SK-N-SH (cell line): Measurements from ENCODE around the gene SLAIN1. TPM values are rescaled to one million over a fixed set of nuclear protein-coding genes. Genes with fewer than 3 reads are reported as not detected.

Experiments
- CTCF ChIA-PET: fragments of 300-600, 350-600 bp; formaldehyde crosslinking; extraction: SDS; loops from one replicate; lab custom pipeline; 2021; lab: Yijun Ruan, JAX
- POLR2A ChIA-PET: fragments of 350-600 bp; sonication (Branson Sonifier 250); formaldehyde crosslinking; extraction: SDS; loops from one replicate; lab custom pipeline; 2020; ENCODE audit warnings: antibody characterized with exemption, inconsistent platforms; lab: Yijun Ruan, JAX
- DNase-seq: peaks from one replicate; pipeline ENCODE4 v3.0.0; 2012
- H2AFZ ChIP-seq: fragments of 200-600 bp; sonication (generic); 2 replicates; pipeline ENCODE4 v1.8.1; 2016; ENCODE audit warnings: antibody characterized with exemption, mild to moderate bottlenecking, low read depth
- H3F3A ChIP-seq: fragments of 200-600 bp; sonication (generic); replicated peaks from 2 replicates; pipeline ENCODE3; 2016; ENCODE audit warnings: antibody characterized with exemption, mild to moderate bottlenecking; ENCODE audit not compliant: insufficient read depth
- H3K27ac ChIP-seq, 2 experiments: fragments of 200-500 bp in 1 of 2; fragments of 200-600 bp in 1 of 2; sonication (Bioruptor generic) in 1 of 2; sonication (generic), shearing (Covaris generic) in 1 of 2; 2 replicates each; pipeline versions ENCODE4 v1.5.1 to v1.6.1; 2014 to 2016; ENCODE audit warnings: low read depth in 2 of 2, inconsistent platforms in 1 of 2, low read length in 1 of 2, mild to moderate bottlenecking in 1 of 2, mixed read lengths in 1 of 2
- H3K27me3 ChIP-seq: fragments of 200-600 bp; sonication (generic), shearing (Covaris generic); 2 replicates; pipeline ENCODE4 v1.6.1; 2016; ENCODE audit warnings: mixed run types; ENCODE audit not compliant: insufficient read depth
- H3K36me3 ChIP-seq, 2 experiments: fragments of 200-500 bp in 1 of 2; fragments of 200-600 bp in 1 of 2; sonication (Bioruptor generic) in 1 of 2; sonication (generic) in 1 of 2; replicated peaks in 1 of 2; 2 replicates each; pipeline versions ENCODE3 to v1.5.1; 2014 to 2016; ENCODE audit warnings: low read length in 1 of 2, mild to moderate bottlenecking in 1 of 2; ENCODE audit not compliant: insufficient read depth in 2 of 2, control insufficient read depth in 1 of 2
- H3K4me1 ChIP-seq, 2 experiments: fragments of 200-500 bp in 1 of 2; fragments of 200-600 bp in 1 of 2; sonication (Bioruptor generic) in 1 of 2; sonication (generic), shearing (Covaris generic) in 1 of 2; 2 replicates each; pipeline versions ENCODE4 v1.5.1 to v1.6.1; 2014 to 2016; ENCODE audit warnings: low read depth in 1 of 2, low read length in 1 of 2, mixed run types in 1 of 2; ENCODE audit not compliant: insufficient read depth in 2 of 2, control insufficient read depth in 1 of 2
- H3K4me2 ChIP-seq: fragments of 200-600 bp; sonication (generic), shearing (Covaris generic); 2 replicates; pipeline ENCODE4 v1.6.1; 2017; ENCODE audit warnings: mixed run types
- H3K4me3 ChIP-seq, 2 experiments: fragments of 200-500 bp in 1 of 2; fragments of 200-600 bp in 1 of 2; sonication (Bioruptor generic) in 1 of 2; sonication (generic), shearing (Covaris generic) in 1 of 2; 2 replicates each; pipeline versions ENCODE4 v1.5.1 to v1.8.1; 2014 to 2016; ENCODE audit warnings: low read depth in 2 of 2, inconsistent platforms in 1 of 2, low read length in 1 of 2, mild to moderate bottlenecking in 1 of 2, mixed read lengths in 1 of 2, moderate library complexity in 1 of 2
- H3K79me2 ChIP-seq: fragments of 200-600 bp; sonication (generic); 2 replicates; pipeline ENCODE4 v1.8.1; 2017; ENCODE audit warnings: mild to moderate bottlenecking; ENCODE audit not compliant: insufficient read depth
- H3K9ac ChIP-seq: fragments of 200-600 bp; sonication (generic); 2 replicates; pipeline ENCODE4 v1.6.1; 2017; ENCODE audit warnings: mixed run types
- H3K9me2 ChIP-seq: fragments of 200-600 bp; sonication (generic); 2 replicates; pipeline ENCODE4 v1.6.1; 2017; ENCODE audit warnings: mixed run types
- H3K9me3 ChIP-seq: fragments of 200-600 bp; sonication (generic); 2 replicates; pipeline ENCODE4 v1.6.1; 2017; ENCODE audit warnings: mixed run types, mild to moderate bottlenecking, moderate library complexity
- H4K20me1 ChIP-seq: fragments of 200-600 bp; sonication (generic); 2 replicates; pipeline ENCODE4 v1.6.1; 2017; ENCODE audit warnings: mild to moderate bottlenecking, mixed run types; ENCODE audit not compliant: insufficient read depth
- CHD2 ChIP-seq: fragments of 150-350 bp; IDR thresholded peaks from 2 replicates; pipeline ENCODE4 v1.6.1; 2018; ENCODE audit warnings: low read length; ENCODE audit not compliant: partially characterized antibody
- CTCF ChIP-seq: fragments of 200-600 bp; sonication (generic); IDR thresholded peaks from 2 replicates; pipeline ENCODE4 v1.6.1; 2017; ENCODE audit warnings: antibody characterized with exemption, mild to moderate bottlenecking, moderate library complexity
- ELF1 ChIP-seq: IDR thresholded peaks from 2 replicates; pipeline ENCODE4 v1.4.0; 2012
- GABPA ChIP-seq: IDR thresholded peaks from 2 replicates; pipeline ENCODE4 v1.4.0; 2012; ENCODE audit warnings: low read depth, mild to moderate bottlenecking
- IRF3 ChIP-seq: fragments of 150-350 bp; IDR thresholded peaks from 2 replicates; pipeline ENCODE4 v1.6.1; 2016; ENCODE audit warnings: mild to moderate bottlenecking, low read depth, low read length
- JUND ChIP-seq: IDR thresholded peaks from 2 replicates; pipeline ENCODE4 v1.4.0; 2012
- NRF1 ChIP-seq: IDR thresholded peaks from 2 replicates; pipeline ENCODE4 v1.6.1; 2012; ENCODE audit warnings: low read depth, mild to moderate bottlenecking, low read length
- PBX3 ChIP-seq: IDR thresholded peaks from 2 replicates; pipeline ENCODE4; 2012
- POLR2AphosphoS5 ChIP-seq: IDR thresholded peaks from 2 replicates; pipeline ENCODE4 v1.6.1; 2012; ENCODE audit warnings: low read depth, low read length
- RAD21 ChIP-seq: IDR thresholded peaks from 2 replicates; pipeline ENCODE4 v1.6.1; 2012; ENCODE audit warnings: mild to moderate bottlenecking, low read length
- RFX5 ChIP-seq: IDR thresholded peaks from 2 replicates; pipeline ENCODE4 v1.6.1; 2012; ENCODE audit warnings: mild to moderate bottlenecking, improper control_type of control experiment, low read length
- SIN3A ChIP-seq: IDR thresholded peaks from 2 replicates; pipeline ENCODE4 v1.6.1; 2012; ENCODE audit warnings: low read depth, mild to moderate bottlenecking, low read length, moderate library complexity, borderline replicate concordance
- TCF12 ChIP-seq: IDR thresholded peaks from 2 replicates; pipeline ENCODE4 v1.4.0; 2012
- USF1 ChIP-seq: IDR thresholded peaks from 2 replicates; pipeline ENCODE4 v1.4.0; 2012; ENCODE audit warnings: low read depth, borderline replicate concordance
- USF2 ChIP-seq: fragments of 150-350 bp; IDR thresholded peaks from 2 replicates; pipeline ENCODE4 v1.6.1; 2017; ENCODE audit warnings: antibody characterized with exemption, low read length, low read depth, borderline replicate concordance
- WGBS: methylation state at CpG from one replicate; pipeline ENCODE4 v1.1.6; 2017; ENCODE audit warnings: low lambda C conversion rate; 5-methylcytosine and 5-hydroxymethylcytosine counted together
- polyA plus RNA-seq, 3 experiments: library from polyadenylated mRNA; depleted of rRNA; stranded (reverse); fragments of >200 nt; gene quantifications; 2 replicates each; pipeline ENCODE4 v1.2.3, GENCODE V29; 2012

Gene SLAIN1
- polyA plus RNA-seq, 1 of the 3 experiments (the other 2 are of a cell fraction) = 1.6 TPM

GRCh38 chr13:77745784-77746183 is 48.3 kb downstream of the SLAIN1 start (continued):
- TF ChIP-seq IRF3 (no peak), TCF12 (no peak), USF2 (no peak), RFX5 (no peak), JUND (no peak)

GRCh38 chr13:77749344-77749880 is 51.9 kb downstream of the SLAIN1 start:
- H4K20me1 ChIP-seq = no peaks in the 10 kb centered on the region
- no peak overlapping the region for H3K27ac ChIP-seq
- no peak overlapping the region for H3K4me3 ChIP-seq
- DNase-seq = no peak
- H3K9me3 ChIP-seq = no peaks in the 10 kb centered on the region
- 28% methylated on average over 2 of the region's 2 CpGs for WGBS
- POLR2A ChIA-PET = no interaction called here
- no peak overlapping the region for H3K9ac ChIP-seq
- H3K27me3 ChIP-seq = no peaks in the 10 kb centered on the region
- CTCF ChIA-PET = interaction anchor here (1.0 to 7.8 kb wide), 5 partner anchors 11 to 372 kb away, joined by 3 to 80 read pairs (median 5); no protein-coding TSS in a partner anchor
- H3K36me3 ChIP-seq = no peaks in the 10 kb centered on the region
- H3F3A ChIP-seq = no peaks in the 10 kb centered on the region
- H3K79me2 ChIP-seq = no peaks in the 10 kb centered on the region
- H3K4me1 ChIP-seq = no peaks in the 10 kb centered on the region; a peak in 1 of 4 replicates
- H3K4me2 ChIP-seq = no peak overlapping the region
- no peaks in the 10 kb centered on the region for H3K9me2 ChIP-seq
- no peak overlapping the region for H2AFZ ChIP-seq
- TF ChIP-seq CTCF (no peak), CHD2 (no peak), SIN3A (no peak), USF1 (no peak), NRF1 (no peak), RAD21 (no peak), GABPA (no peak), POLR2AphosphoS5 (no peak), PBX3 (no peak), ELF1 (no peak)
